Measurements from ENCODE around the gene RAB43.

Gene RAB43

GRCh38 chr3:129061888-129062834, 59.4 kb downstream of the RAB43 start:
- TF ChIP-seq FOXP2 (optimal IDR thresholded peaks at IDR 0.05; ENCODE audit: borderline replicate concordance, extremely low read depth, extremely low read length, insufficient read depth) (no peak), POLR2AphosphoS5 (IDR thresholded peaks at IDR 0.05; ENCODE audit: low read depth, low read length) (no peak), REST (IDR thresholded peaks at IDR 0.05; ENCODE audit: insufficient read depth in 1 of 2, low read depth in 2 of 2, low read length in 2 of 2) (no peak), SIN3A (IDR thresholded peaks at IDR 0.05; ENCODE audit: borderline replicate concordance, insufficient read depth, low read length) (no peak), TAF1 (IDR thresholded peaks at IDR 0.05; ENCODE audit: borderline replicate concordance, insufficient read depth, low read length) (no peak)

GRCh38 chr3:129061023-129061887, 60.3 kb downstream of the RAB43 start:
- TF ChIP-seq SIN3A (IDR thresholded peaks at IDR 0.05; ENCODE audit: borderline replicate concordance, insufficient read depth, low read length) (no peak), FOXP2 (optimal IDR thresholded peaks at IDR 0.05; ENCODE audit: borderline replicate concordance, extremely low read depth, extremely low read length, insufficient read depth) (no peak), REST (IDR thresholded peaks at IDR 0.05; ENCODE audit: insufficient read depth in 1 of 2, low read depth in 2 of 2, low read length in 2 of 2) (no peak), POLR2AphosphoS5 (IDR thresholded peaks at IDR 0.05; ENCODE audit: low read depth, low read length) (no peak), TAF1 (IDR thresholded peaks at IDR 0.05; ENCODE audit: borderline replicate concordance, insufficient read depth, low read length) (no peak)

- TF ChIP-seq TAF1 (IDR thresholded peaks at IDR 0.05; ENCODE audit: borderline replicate concordance, insufficient read depth, low read length) (no peak), SIN3A (IDR thresholded peaks at IDR 0.05; ENCODE audit: borderline replicate concordance, insufficient read depth, low read length) (no peak), FOXP2 (optimal IDR thresholded peaks at IDR 0.05; ENCODE audit: borderline replicate concordance, extremely low read depth, extremely low read length, insufficient read depth) (no peak), POLR2AphosphoS5 (IDR thresholded peaks at IDR 0.05; ENCODE audit: low read depth, low read length) (no peak), REST (IDR thresholded peaks at IDR 0.05; ENCODE audit: insufficient read depth in 1 of 2, low read depth in 2 of 2, low read length in 2 of 2) (no peak)
Measured at GRCh38 chr3:129060276-129061022, 61.2 kb downstream of the RAB43 start, which contains the start of gene GP9. TSS of gene GP9 (plus strand) at chr3:129060779. CDS start at chr3:129061740, 961 bp downstream.

- no peak for TF ChIP-seq TAF1 (IDR thresholded peaks at IDR 0.05; ENCODE audit: borderline replicate concordance, insufficient read depth, low read length)
- TF ChIP-seq REST (IDR thresholded peaks at IDR 0.05; ENCODE audit: insufficient read depth in 1 of 2, low read depth in 2 of 2, low read length in 2 of 2), result no peak
- TF ChIP-seq SIN3A (IDR thresholded peaks at IDR 0.05; ENCODE audit: borderline replicate concordance, insufficient read depth, low read length), result no peak
- TF ChIP-seq FOXP2 (optimal IDR thresholded peaks at IDR 0.05; ENCODE audit: borderline replicate concordance, extremely low read depth, extremely low read length, insufficient read depth), result no peak
- TF ChIP-seq POLR2AphosphoS5 (IDR thresholded peaks at IDR 0.05; ENCODE audit: low read depth, low read length), result no peak
Measured at GRCh38 chr3:129059311-129059958, 62.2 kb downstream of the RAB43 start.

Data from PFSK-1 (cell line).